Tibial artery (tissue), 4 donors: ENCODE results near the gene SPATC1L.
"Not testable (repeated sequence)": the region's sequence is repeated elsewhere in the genome, so short reads cannot be mapped to it uniquely, and the experiment has no call there.

Source experiments
- DNase-seq, 2 donors: peaks; one replicate each; pipeline ENCODE4 v3.0.0-alpha.2; 2019
- H3K27ac ChIP-seq, 2 donors: fragments of 200-600 bp; sonication (generic) in 1 of 2; 1 replicate in 1 of 2; 2 replicates in 1 of 2; pipeline ENCODE4 v1.5.1; 2018 to 2019; ENCODE audit warnings: mild to moderate bottlenecking in 1 of 2
- H3K27me3 ChIP-seq, 2 donors: fragments of 200-600 bp; sonication (generic) in 1 of 2; one replicate each; pipeline versions ENCODE4 v1.5.1 to v1.6.0; 2016 to 2019
- H3K36me3 ChIP-seq, 3 donors: fragments of 200-600 bp; sonication (generic) in 2 of 3; one replicate each; pipeline ENCODE4 v1.5.1; 2016 to 2019; ENCODE audit warnings: mild to moderate bottlenecking in 2 of 3
- H3K4me1 ChIP-seq, 4 donors: fragments of 200-600 bp; sonication (generic) in 2 of 4; 1 replicate in 3 of 4; 2 replicates in 1 of 4; pipeline ENCODE4 v1.5.1; 2016 to 2019
- H3K4me3 ChIP-seq, 2 donors: fragments of 200-600 bp; sonication (generic) in 1 of 2; 1 replicate in 1 of 2; 2 replicates in 1 of 2; pipeline ENCODE4 v1.5.1; 2018 to 2019; ENCODE audit warnings: mild to moderate bottlenecking in 2 of 2
- H3K9me3 ChIP-seq, 3 donors: fragments of 200-600 bp; sonication (generic) in 1 of 3; one replicate each; pipeline ENCODE4 v1.5.1; 2016 to 2019
- intact Hi-C: fragments of 100-400 bp; cut with DNase I; formaldehyde crosslinking; loops from one replicate; pipeline ENCODE4 v1.15.0; 2023; ENCODE audit warnings: low total_unique reads
- TF ChIP-seq, protein P1 (sequence below), 2 experiments: fragments of 200-600 bp in 1 of 2; fragments of 450-650 bp in 1 of 2; IDR thresholded peaks; one replicate each; pipeline ENCODE4 v1.5.1; 2017 to 2019; ENCODE audit warnings: antibody characterized with exemption in 2 of 2, mild to moderate bottlenecking in 1 of 2, moderate library complexity in 1 of 2

The SPATC1L gene

DNA sequence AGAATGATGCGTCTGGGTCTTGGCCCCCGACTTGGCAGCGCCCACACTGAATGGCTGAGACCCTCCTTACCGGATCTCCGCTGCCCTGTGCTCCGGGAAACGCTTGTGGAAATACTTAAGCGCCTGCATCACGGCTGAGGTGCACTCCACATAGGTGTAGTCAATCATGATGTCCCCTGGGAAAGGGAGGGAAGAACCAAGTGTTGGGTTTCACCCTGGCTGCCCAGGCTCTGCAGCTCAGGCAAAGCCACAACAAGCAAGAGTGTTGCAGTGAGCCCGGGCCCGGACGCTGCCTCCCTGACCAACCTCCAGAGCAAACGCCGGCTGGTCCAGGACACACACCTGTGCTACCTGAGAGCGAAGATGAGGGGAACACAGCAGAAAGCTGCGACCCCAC is 21.5 kb upstream of the SPATC1L start:
- Histone ChIP-seq H3K4me1 (no peaks in the 10 kb centered on the region), H3K27ac (no peak overlapping the region), H3K9me3 (no peaks in the 10 kb centered on the region), H3K27me3 (no peaks in the 10 kb centered on the region), H3K36me3 (peaks cover 63 to 87% (median 80%) of the 10 kb centered on the region in 3 donors), H3K4me3 (no peak overlapping the region)
- no peak for DNase-seq
- intact Hi-C loops: no loop called here
- TF ChIP-seq, protein P1, sequence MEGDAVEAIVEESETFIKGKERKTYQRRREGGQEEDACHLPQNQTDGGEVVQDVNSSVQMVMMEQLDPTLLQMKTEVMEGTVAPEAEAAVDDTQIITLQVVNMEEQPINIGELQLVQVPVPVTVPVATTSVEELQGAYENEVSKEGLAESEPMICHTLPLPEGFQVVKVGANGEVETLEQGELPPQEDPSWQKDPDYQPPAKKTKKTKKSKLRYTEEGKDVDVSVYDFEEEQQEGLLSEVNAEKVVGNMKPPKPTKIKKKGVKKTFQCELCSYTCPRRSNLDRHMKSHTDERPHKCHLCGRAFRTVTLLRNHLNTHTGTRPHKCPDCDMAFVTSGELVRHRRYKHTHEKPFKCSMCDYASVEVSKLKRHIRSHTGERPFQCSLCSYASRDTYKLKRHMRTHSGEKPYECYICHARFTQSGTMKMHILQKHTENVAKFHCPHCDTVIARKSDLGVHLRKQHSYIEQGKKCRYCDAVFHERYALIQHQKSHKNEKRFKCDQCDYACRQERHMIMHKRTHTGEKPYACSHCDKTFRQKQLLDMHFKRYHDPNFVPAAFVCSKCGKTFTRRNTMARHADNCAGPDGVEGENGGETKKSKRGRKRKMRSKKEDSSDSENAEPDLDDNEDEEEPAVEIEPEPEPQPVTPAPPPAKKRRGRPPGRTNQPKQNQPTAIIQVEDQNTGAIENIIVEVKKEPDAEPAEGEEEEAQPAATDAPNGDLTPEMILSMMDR (IDR thresholded peaks at IDR 0.05): no peak

DNA sequence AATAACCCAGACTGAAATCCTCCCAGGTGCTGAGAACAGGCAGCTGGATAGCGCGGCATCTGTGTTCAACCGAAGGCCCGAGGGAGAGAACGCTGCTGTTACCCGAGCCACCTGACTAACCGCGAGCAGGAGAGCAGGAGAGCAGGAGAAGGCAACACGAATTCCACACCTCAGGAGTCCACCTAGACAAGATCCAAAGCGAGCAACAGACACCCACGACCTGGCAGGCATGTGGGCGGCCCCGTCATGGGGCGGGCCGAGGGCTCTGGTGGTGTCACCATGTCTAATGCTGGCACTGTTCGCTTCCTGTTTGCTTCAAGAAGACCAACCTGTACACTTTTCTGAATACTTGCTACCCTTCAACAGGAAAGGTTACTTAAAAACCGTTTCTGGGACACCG is 20.9 kb upstream of the SPATC1L start:
- Histone ChIP-seq H3K27ac (no peak overlapping the region), H3K9me3 (no peaks in the 10 kb centered on the region), H3K4me1 (no peaks in the 10 kb centered on the region), H3K27me3 (no peaks in the 10 kb centered on the region), H3K36me3 (peaks cover 60 to 86% (median 75%) of the 10 kb centered on the region in 3 donors), H3K4me3 (no peak overlapping the region)
- DNase-seq: no peak
- intact Hi-C loops: no loop called here
- TF ChIP-seq, protein P1 (IDR thresholded peaks at IDR 0.05): no peak

DNA sequence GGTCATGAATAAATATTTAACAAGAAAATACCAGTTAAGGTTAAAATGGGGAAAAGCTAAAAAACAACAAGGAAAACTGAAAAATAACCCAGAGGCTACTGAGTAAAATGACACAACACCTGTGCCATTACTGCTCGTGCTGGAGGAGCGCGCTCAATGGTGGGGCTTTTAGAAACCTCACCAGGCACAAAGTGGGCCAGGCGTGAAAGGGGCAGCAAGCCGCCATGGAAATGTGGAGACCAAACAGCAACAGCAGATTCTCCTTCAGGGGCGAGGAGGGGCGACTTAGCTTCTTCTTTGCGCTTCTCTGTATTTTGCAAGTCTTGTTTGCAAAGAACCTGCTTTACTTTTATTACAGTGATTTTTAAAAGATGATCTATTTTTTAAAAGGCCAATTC is 18.9 kb upstream of the SPATC1L start:
- Histone ChIP-seq H3K9me3 (no peaks in the 10 kb centered on the region), H3K4me1 (no peaks in the 10 kb centered on the region), H3K4me3 (no peak overlapping the region), H3K27me3 (no peaks in the 10 kb centered on the region), H3K27ac (no peak overlapping the region), H3K36me3 (peaks cover 58 to 80% (median 66%) of the 10 kb centered on the region in 3 donors)
- DNase-seq: no peak
- intact Hi-C loops: no loop called here
- TF ChIP-seq, protein P1 (IDR thresholded peaks at IDR 0.05): no peak

DNA sequence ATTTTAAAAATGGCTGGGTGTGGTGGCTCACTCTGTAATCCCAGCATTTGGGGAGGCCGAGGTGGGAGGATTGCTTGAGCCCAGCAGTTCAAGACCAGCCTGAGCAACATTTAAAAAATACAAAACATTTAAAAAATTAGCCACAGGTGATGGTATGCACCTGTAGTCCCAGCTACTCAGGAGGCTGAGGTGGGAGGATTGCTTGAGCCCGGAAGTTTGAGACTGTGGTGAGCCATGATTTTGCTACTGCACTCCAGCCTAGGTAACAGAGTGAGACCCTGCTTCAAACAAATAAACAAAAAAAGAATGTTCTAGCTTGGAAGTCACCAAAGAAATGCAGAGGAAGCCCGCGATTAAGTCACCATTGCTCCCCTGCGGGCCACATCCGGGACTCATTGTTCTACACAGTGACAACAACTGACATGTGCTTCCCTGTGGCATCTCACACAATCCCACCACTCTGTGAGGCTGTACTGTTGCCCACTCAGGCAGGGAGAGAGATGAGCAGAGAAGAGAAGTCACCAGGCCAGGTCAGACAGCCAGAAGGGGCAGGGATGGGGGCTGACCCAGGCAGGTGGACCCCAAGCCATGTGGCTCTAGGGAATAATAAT is 18.4 kb upstream of the SPATC1L start:
- Histone ChIP-seq H3K27me3 (no peaks in the 10 kb centered on the region), H3K9me3 (no peaks in the 10 kb centered on the region), H3K4me3 (no peak overlapping the region), H3K36me3 (peaks cover 55 to 80% (median 66%) of the 10 kb centered on the region in 3 donors), H3K4me1 (no peaks in the 10 kb centered on the region), H3K27ac (no peak overlapping the region)
- peak in 1 of 2 donors; percentile 3 for DNase-seq
- TF ChIP-seq, protein P1 (IDR thresholded peaks at IDR 0.05): no peak
- intact Hi-C loops: no loop called here

DNA sequence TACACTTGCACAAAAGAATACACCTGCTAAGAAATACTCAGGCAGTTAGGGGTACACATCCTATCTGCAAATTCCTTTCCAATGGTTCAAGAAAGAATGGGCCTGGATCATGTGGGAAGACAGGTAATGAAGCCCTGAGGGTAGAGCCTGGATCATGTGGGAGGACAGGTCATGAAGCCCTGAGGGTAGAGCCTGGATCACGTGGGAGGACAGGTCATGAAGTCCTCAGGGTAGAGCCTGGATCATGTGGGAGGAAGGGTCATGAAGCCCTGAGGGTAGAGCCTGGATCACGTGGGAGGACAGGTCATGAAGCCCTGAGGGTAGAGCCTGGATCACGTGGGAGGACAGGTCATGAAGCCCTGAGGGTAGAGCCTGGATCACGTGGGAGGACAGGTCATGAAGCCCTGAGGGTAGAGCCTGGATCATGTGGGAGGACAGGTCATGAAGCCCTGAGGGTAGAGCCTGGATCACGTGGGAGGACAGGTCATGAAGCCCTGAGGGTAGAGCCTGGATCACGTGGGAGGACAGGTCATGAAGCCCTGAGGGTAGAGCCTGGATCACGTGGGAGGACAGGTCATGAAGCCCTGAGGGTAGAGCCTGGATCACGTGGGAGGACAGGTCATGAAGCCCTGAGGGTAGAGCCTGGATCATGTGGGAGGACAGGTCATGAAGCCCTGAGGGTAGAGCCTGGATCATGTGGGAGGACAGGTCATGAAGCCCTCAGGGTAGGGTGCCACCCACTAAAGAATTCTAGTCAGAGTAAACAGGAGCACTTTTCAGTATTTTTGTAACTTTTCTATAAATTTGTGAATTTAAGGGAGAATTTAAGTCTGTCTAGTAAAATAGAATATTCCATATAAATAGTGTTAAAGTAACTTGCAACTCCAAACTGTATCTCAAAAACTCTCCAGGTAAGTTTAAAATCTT is 16.9 kb upstream of the SPATC1L start:
- H3K27ac ChIP-seq, H3K4me3 ChIP-seq, intact Hi-C loops, H3K9me3 ChIP-seq, H3K27me3 ChIP-seq, H3K4me1 ChIP-seq: not testable (repeated sequence)
- peak; percentile 4 to 13 for DNase-seq
- H3K36me3 ChIP-seq: peaks cover 48 to 78% (median 64%) of the 10 kb centered on the region in 3 donors
